Stimulated activated CD4-positive, alpha-beta T cell treated with anti-CD3 and anti-CD28 coated beads, TNF-alpha, amount 100 ng/mL, for 48 hours (primary cell): ENCODE results near the gene MYO5B.

Experiments
- DNase-seq, 3 donors: peaks; one replicate each; pipeline ENCODE4 v3.0.0-alpha.2; 2020; ENCODE audit warnings: low read depth in 3 of 3

The MYO5B gene

GRCh38 chr18:50069422-50069821, 125.5 kb downstream of the MYO5B start:
- no peak for DNase-seq

- no peak for DNase-seq
These were observed 129.4 kb downstream of the MYO5B start for GRCh38 chr18:50065527-50065926.

- no peak for DNase-seq
These were observed 129.9 kb downstream of the MYO5B start for GRCh38 chr18:50065039-50065438.

- no peak for DNase-seq
These were observed 132.9 kb downstream of the MYO5B start for GRCh38 chr18:50061876-50062517.

- DNase-seq = no peak
These were observed 134.1 kb downstream of the MYO5B start for GRCh38 chr18:50060822-50061221.

GRCh38 chr18:50058731-50059130, 136.2 kb downstream of the MYO5B start:
- DNase-seq = no peak

- DNase-seq = no peak
These were observed 137.9 kb downstream of the MYO5B start for GRCh38 chr18:50057009-50057408.

GRCh38 chr18:50056185-50056584, 138.8 kb downstream of the MYO5B start:
- no peak for DNase-seq

GRCh38 chr18:50055488-50055887, 139.5 kb downstream of the MYO5B start:
- no peak for DNase-seq

GRCh38 chr18:50053111-50053510, 141.8 kb downstream of the MYO5B start:
- DNase-seq = no peak

GRCh38 chr18:50051288-50051687, 143.7 kb downstream of the MYO5B start:
- DNase-seq = no peak

- DNase-seq = no peak
These were observed 149.8 kb downstream of the MYO5B start for GRCh38 chr18:50045126-50045525.

- DNase-seq = no peak
These were observed 150.5 kb downstream of the MYO5B start for GRCh38 chr18:50044402-50044801.

GRCh38 chr18:50042611-50043010, 152.3 kb downstream of the MYO5B start:
- DNase-seq = no peak

- no peak for DNase-seq
These were observed 155.2 kb downstream of the MYO5B start for GRCh38 chr18:50039746-50040145.

- no peak for DNase-seq
These were observed 156.5 kb downstream of the MYO5B start for GRCh38 chr18:50038448-50038847.

GRCh38 chr18:50034029-50034428, 160.9 kb downstream of the MYO5B start:
- no peak for DNase-seq

- DNase-seq = no peak
These were observed 161.9 kb downstream of the MYO5B start for GRCh38 chr18:50033004-50033403.

- no peak for DNase-seq
These were observed 164.8 kb downstream of the MYO5B start for GRCh38 chr18:50030146-50030545.

- DNase-seq = no peak
These were observed 167.0 kb downstream of the MYO5B start for GRCh38 chr18:50027996-50028395.

GRCh38 chr18:50024466-50024865, 170.5 kb downstream of the MYO5B start:
- DNase-seq = no peak

- no peak for DNase-seq
These were observed 172.0 kb downstream of the MYO5B start for GRCh38 chr18:50022985-50023384.

- no peak for DNase-seq
These were observed 180.3 kb downstream of the MYO5B start for GRCh38 chr18:50014606-50015005.
